ENCODE results near the gene GLI3.

The GLI3 gene

DNA sequence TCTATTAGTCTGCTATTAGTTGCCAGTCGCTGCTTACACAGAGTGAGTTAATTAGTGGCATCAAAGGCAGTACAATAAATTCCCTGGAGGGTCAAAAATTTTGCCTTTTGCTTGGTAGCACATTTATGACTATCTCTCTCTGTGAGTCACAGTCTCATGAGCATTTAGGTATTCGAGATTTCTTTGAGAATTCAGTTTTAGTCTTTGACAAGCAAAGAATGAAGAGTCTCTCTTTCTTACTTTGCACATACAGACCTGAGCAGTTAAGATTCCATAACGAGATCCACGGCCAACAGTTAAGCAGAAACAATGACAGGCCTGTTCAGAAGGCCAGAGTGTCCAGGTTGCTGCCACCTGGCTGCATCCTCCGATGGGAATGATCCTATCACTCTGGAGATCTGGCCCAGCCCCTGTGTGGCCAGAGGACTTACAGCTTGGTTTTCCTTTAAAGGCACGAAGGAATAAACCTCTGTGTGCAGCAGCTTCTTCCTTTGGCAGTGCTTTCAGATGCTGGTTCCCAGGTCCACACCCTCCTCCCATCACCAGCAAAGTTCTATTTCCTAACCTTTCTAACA is 80.6 kb downstream of the GLI3 start:
- no peaks in the 10 kb centered on the region for H3K4me1 ChIP-seq
- H3K4me2 ChIP-seq, result no peak overlapping the region
- H3K9me3 ChIP-seq (replicated peaks in 1 of 11), result no peaks in the 10 kb centered on the region
- H3K9ac ChIP-seq, result no peak overlapping the region
- H4K20me1 ChIP-seq, result no peaks in the 10 kb centered on the region; a peak in 2 of 22 replicates
- 0 out of 22 replicates have a peak, but pooled peaks cover 0 to 3% (median 0%) of the 10 kb centered on the region in 11 experiments for H3K36me3 ChIP-seq
- no peak for TF ChIP-seq Cebpa-rat (IDR thresholded peaks at IDR 0.05)
- no peaks in the 10 kb centered on the region for H3K27me3 ChIP-seq
- no peak overlapping the region for H3K27ac ChIP-seq
- H3K4me3 ChIP-seq, result no peak overlapping the region

DNA sequence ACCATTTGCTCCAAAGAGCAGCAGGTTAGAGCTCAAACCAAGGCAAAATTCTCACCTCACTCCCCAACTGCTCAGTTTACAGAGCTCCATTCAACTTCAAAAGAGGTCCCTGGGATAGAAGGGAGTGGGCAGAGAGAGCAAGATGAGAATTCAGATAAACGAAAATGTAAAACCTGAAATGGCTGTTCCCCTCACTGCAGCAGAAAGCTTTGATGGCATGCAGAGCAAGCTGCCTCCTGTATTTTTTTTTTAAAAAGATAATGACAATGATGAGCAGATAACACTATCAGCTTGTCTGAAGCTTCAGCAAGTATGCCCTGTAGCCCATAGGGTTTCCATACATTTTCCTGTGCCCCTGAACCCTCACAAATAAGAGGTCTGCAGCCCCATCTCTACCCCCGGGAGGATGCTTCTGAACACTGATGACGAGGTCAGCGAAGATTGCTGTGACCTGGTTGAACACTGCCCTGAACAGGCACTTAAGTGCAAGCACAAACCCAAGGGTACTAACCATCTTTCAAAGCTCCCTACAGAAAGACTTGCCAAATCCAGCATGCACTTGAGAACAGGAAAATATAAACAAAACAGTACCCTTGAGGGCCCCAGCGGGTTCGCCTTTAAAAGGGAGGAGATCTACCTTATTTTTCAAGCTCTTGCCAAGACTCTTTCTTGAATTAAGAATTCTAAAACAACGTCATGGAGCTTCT is 81.3 kb downstream of the GLI3 start:
- H3K27ac ChIP-seq, result no peak overlapping the region
- H3K36me3 ChIP-seq, result 0 out of 22 replicates have a peak, but pooled peaks cover 0 to 3% (median 0%) of the 10 kb centered on the region in 11 experiments
- H3K4me3 ChIP-seq, result no peak overlapping the region
- H3K27me3 ChIP-seq, result no peaks in the 10 kb centered on the region
- no peak overlapping the region for H3K9ac ChIP-seq
- no peak for TF ChIP-seq Cebpa-rat (IDR thresholded peaks at IDR 0.05)
- H4K20me1 ChIP-seq, result no peaks in the 10 kb centered on the region; a peak in 2 of 22 replicates
- H3K9me3 ChIP-seq (replicated peaks in 1 of 11), result no peaks in the 10 kb centered on the region
- no peaks in the 10 kb centered on the region for H3K4me1 ChIP-seq
- H3K4me2 ChIP-seq, result no peak overlapping the region

DNA sequence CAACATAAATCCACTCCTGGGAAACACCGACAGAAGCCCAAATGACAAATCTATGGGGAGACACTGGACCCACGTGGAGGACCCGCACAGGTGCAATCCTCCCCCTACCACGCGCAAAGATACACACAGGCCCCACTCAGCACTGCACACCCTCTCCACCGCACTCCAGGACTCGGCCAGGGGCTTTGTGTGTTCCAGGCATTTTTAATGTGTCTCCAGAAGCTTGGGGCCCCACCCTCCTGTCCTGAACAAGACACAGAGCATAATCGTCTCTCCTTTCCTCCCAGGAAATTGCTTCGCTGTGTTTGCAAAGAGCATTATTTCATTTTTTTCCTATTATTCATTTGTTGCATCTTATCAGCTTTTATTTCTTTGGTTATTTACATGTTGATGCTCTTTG is 82.8 kb downstream of the GLI3 start:
- Histone ChIP-seq H3K27me3 (no peaks in the 10 kb centered on the region), H3K4me1 (0 out of 20 replicates have a peak, but pooled peaks cover 0 to under 1% (median 0%) of the 10 kb centered on the region in 10 experiments), H3K9me3 (replicated peaks in 1 of 11) (no peaks in the 10 kb centered on the region), H3K9ac (no peak overlapping the region), H3K4me2 (no peak overlapping the region), H4K20me1 (no peaks in the 10 kb centered on the region; a peak in 2 of 22 replicates), H3K4me3 (no peak overlapping the region), H3K27ac (no peak overlapping the region), H3K36me3 (0 out of 22 replicates have a peak, but pooled peaks cover 0 to 3% (median 0%) of the 10 kb centered on the region in 11 experiments)
- TF ChIP-seq Cebpa-rat (IDR thresholded peaks at IDR 0.05), result no peak

DNA sequence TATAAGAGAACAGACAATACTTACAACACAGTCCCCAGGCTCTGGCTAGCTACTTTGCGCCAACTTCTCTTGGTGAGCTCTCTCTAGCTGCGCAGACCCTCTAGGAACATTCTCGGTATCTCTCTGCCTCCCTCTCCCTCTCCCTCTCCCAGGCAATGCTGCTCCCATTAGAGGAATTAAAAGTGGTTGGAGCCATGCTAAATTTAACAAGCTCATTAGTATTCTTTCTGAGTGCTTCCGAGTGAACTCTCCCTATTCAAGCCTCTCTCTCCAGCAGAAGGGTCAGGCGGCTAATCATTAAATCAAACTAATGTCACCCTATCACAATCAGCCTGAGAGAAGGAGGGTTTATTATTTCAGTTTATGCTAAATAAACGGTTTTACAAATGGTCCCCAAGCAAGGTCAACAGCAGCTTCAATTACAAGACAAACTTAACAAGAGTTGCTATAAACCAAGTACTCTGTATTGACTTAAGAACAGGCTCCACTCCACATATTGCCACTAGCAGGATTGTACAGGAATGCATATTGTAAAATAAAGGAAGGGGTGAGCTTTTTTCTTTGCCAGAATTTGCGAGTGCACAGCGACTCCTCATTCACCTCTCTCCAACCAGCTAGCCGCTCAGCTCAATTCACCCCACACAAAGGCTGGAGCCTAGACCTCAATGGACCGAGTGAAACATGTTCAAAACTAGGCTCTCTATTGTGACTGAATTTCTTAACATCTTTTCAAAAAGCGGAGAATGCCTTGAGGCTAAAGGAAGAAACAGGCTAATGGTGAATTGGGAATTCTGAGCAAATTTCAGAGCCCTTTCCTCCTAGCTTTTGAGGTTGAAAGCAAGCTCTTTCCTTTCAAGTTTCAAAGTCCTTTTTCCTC is 84.4 kb downstream of the GLI3 start:
- Histone ChIP-seq H4K20me1 (no peaks in the 10 kb centered on the region; a peak in 1 of 22 replicates), H3K36me3 (peaks cover 0 to 13% (median 0%) of the 10 kb centered on the region in 11 experiments; a peak in 5 of 22 replicates), H3K27me3 (no peaks in the 10 kb centered on the region), H3K4me3 (no peak overlapping the region), H3K4me2 (no peak overlapping the region), H3K9me3 (replicated peaks in 1 of 11) (no peaks in the 10 kb centered on the region), H3K27ac (no peak overlapping the region), H3K9ac (no peak overlapping the region), H3K4me1 (peaks cover 0 to 6% (median 0%) of the 10 kb centered on the region in 10 experiments; a peak in 1 of 20 replicates)
- no peak for TF ChIP-seq Cebpa-rat (IDR thresholded peaks at IDR 0.05)

DNA sequence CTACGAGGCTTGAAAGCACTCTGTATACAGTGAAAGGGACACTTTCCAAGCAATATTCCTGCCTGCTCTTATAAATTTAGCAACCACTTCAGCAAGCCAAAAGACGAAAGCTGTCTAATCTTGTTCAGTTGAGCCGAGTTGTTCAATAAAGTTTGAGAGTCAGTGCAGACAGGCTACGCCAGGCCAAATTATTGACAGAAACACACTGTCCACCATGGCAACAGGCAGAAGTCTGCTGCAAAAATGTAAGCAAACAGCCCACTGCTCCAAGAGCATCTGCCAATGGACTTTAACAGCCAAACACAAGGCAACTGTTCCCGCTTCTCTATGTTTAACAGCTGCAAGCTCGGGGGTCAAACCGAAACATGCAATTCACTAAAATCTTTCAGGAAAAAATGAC is 85.7 kb downstream of the GLI3 start:
- no peak overlapping the region for H3K27ac ChIP-seq
- peaks cover 0 to 6% (median 0%) of the 10 kb centered on the region in 10 experiments; a peak in 1 of 20 replicates for H3K4me1 ChIP-seq
- peaks cover 0 to 25% (median 3%) of the 10 kb centered on the region in 11 experiments; a peak in 6 of 22 replicates for H3K36me3 ChIP-seq
- H3K4me2 ChIP-seq, result no peak overlapping the region
- H3K9ac ChIP-seq, result no peak overlapping the region
- no peak overlapping the region for H3K4me3 ChIP-seq
- no peak for TF ChIP-seq Cebpa-rat (IDR thresholded peaks at IDR 0.05)
- H4K20me1 ChIP-seq, result no peaks in the 10 kb centered on the region
- H3K27me3 ChIP-seq, result no peaks in the 10 kb centered on the region
- H3K9me3 ChIP-seq (replicated peaks in 1 of 11), result no peaks in the 10 kb centered on the region

DNA sequence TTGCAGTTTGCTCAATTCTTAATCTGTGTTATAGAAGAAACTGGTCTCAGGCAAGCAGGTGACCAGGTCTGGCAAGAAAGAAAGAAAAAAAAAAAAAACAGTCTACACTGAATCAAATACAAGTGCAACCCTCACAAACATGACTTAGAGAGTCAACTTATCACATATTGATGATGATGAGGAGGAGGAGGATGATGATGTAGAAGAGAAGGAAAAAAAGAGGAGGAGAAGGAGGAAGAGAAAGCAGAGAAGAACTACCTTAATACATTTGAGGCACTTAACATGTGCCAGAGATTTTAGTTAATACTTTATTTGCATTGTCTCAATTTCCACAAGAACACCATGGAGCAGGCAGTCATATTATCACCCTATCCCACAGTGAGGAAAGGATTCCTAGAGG is 91.5 kb downstream of the GLI3 start:
- H4K20me1 ChIP-seq, result no peaks in the 10 kb centered on the region
- H3K27ac ChIP-seq, result no peak overlapping the region
- H3K4me3 ChIP-seq, result no peak overlapping the region
- peaks cover 0 to 12% (median 0%) of the 10 kb centered on the region in 10 experiments; a peak in 1 of 20 replicates for H3K4me1 ChIP-seq
- no peak for TF ChIP-seq Cebpa-rat (IDR thresholded peaks at IDR 0.05)
- no peak overlapping the region for H3K9ac ChIP-seq
- H3K27me3 ChIP-seq, result no peaks in the 10 kb centered on the region
- peaks cover 0 to 47% (median 17%) of the 10 kb centered on the region in 11 experiments; a peak in 14 of 22 replicates for H3K36me3 ChIP-seq
- H3K4me2 ChIP-seq, result no peak overlapping the region
- no peaks in the 10 kb centered on the region for H3K9me3 ChIP-seq (replicated peaks in 1 of 11)

DNA sequence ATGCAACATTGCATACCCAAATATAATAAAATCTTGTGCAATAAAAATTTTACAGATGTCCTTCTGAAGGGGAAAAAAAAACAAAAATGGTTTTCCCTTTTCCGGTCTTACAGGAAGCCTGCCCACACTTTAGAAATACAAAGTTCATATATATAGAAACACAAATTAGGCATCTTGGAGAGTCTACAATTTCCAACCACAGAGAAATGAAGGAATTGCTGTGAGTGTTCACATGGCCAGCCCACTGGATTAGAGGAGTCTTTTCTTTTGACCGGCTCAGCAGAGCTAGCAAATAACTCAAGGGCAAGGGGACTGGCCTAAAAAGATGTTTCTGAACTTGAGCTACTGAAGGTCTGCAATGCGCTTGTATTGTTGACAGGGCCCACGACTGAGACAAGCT is 92.4 kb downstream of the GLI3 start:
- H3K9ac ChIP-seq, result no peak overlapping the region
- H3K4me3 ChIP-seq, result no peak overlapping the region
- peaks cover 0 to 12% (median 0%) of the 10 kb centered on the region in 10 experiments; a peak in 1 of 20 replicates for H3K4me1 ChIP-seq
- no peaks in the 10 kb centered on the region for H3K27me3 ChIP-seq
- no peaks in the 10 kb centered on the region for H3K9me3 ChIP-seq (replicated peaks in 1 of 11)
- no peak overlapping the region for H3K4me2 ChIP-seq
- H3K36me3 ChIP-seq, result peaks cover 0 to 53% (median 17%) of the 10 kb centered on the region in 11 experiments; a peak in 15 of 22 replicates
- no peaks in the 10 kb centered on the region for H4K20me1 ChIP-seq
- TF ChIP-seq Cebpa-rat (IDR thresholded peaks at IDR 0.05), result no peak
- no peak overlapping the region for H3K27ac ChIP-seq

DNA sequence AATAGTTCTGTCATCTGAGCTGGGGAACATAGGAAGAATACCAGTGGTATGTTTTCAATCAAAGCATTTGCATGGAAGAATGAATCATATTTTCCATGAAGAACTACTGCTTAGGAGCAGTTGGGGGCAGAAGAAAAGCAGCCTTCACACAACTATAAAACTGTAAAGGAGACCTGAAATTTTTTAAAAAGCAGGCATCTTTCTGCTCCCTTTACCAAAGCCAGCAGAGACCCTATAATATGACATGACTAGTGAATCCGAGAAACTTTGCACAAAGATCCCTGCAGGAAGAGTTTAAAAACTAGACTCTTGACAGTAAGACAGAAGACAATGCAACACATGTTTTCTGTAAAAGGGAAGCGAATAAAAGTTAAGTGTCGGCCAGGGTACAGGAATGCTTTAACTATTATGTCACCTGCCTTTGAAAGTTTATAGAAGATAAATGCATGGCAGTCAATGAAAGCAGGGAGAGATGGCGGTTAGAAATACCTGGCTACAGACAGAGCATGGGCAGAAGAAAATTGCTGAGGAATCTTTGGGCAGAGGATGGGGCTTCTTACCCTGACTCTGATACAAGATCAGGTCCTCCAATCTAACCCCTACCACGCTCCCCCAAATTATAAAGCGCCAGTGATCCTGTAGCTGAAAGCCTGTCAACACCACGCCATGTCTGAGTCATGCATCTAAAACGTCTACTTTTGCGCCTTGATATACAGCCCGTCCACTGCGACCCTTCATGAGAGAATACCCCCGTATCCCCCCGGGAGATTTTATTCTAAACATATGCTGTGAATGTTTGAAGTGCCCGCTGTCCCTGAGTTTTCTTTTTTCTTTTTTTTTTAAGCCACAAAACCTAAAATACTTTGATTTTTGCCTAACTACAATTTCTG is 93.1 kb downstream of the GLI3 start:
- Histone ChIP-seq H4K20me1 (no peaks in the 10 kb centered on the region), H3K9ac (no peak overlapping the region), H3K36me3 (peaks cover 0 to 54% (median 17%) of the 10 kb centered on the region in 11 experiments; a peak in 15 of 22 replicates), H3K4me1 (peaks cover 0 to 10% (median 0%) of the 10 kb centered on the region in 10 experiments; a peak in 1 of 20 replicates), H3K9me3 (replicated peaks in 1 of 11) (no peaks in the 10 kb centered on the region), H3K27ac (no peak overlapping the region), H3K4me2 (no peak overlapping the region), H3K4me3 (no peak overlapping the region), H3K27me3 (no peaks in the 10 kb centered on the region)
- TF ChIP-seq Cebpa-rat (IDR thresholded peaks at IDR 0.05), result no peak

Measured in BLaER1 treated with 17β-estradiol and CSF1 and Interleukin-3, amounts not matched to agents 10 nM and 100 nM (cell line).